Measurements from ENCODE around the gene APBB2.

- TF ChIP-seq CTCF (IDR thresholded peaks at IDR 0.05), result no peak
- TF ChIP-seq POLR2A (IDR thresholded peaks at IDR 0.05), result no peak
- TF ChIP-seq POLR2AphosphoS5 (IDR thresholded peaks at IDR 0.05), result no peak
- TF ChIP-seq EP300 (IDR thresholded peaks at IDR 0.05), result no peak
These were observed 91.6 kb downstream of the APBB2 start for GRCh38 chr4:41122775-41123174.

All from gastroesophageal sphincter (tissue), 3 donors.